Lower lobe of right lung (tissue), 2 donors: ENCODE data around the gene ALG9. TPM values are rescaled to one million over a fixed set of nuclear protein-coding genes. Genes with fewer than 3 reads are reported as not detected.
A peak's percentile ranks its signal among the peaks of the same experiment; 100 is the strongest.

Source experiments
- ATAC-seq, 2 donors: fragments of 200-7000 bp; cut with Tn5 transposase; one replicate each; pipeline ENCODE4 v1.9.1; 2020 to 2022; ENCODE audit warnings: mild to moderate bottlenecking in 2 of 2, moderate library complexity in 2 of 2
- DNase-seq: peaks from one replicate; pipeline ENCODE4 v3.0.0-alpha.2; 2020
- H3K27ac ChIP-seq: fragments of 200-600 bp; one replicate; pipeline ENCODE4 v1.8.0; 2022
- H3K27me3 ChIP-seq: fragments of 200-600 bp; one replicate; pipeline ENCODE4 v1.8.0; 2022; ENCODE audit warnings: low read depth
- H3K36me3 ChIP-seq: fragments of 200-600 bp; one replicate; pipeline ENCODE4 v1.8.0; 2022; ENCODE audit warnings: mild to moderate bottlenecking
- H3K4me1 ChIP-seq: fragments of 200-600 bp; one replicate; pipeline ENCODE4 v1.8.0; 2022
- H3K4me3 ChIP-seq: fragments of 200-600 bp; one replicate; pipeline ENCODE4 v1.8.0; 2022; ENCODE audit warnings: mild to moderate bottlenecking
- H3K9me3 ChIP-seq: fragments of 200-600 bp; one replicate; pipeline ENCODE4 v1.8.0; 2022
- intact Hi-C: fragments of 100-400 bp; cut with DNase I; formaldehyde crosslinking; loops from one replicate; pipeline ENCODE4 v1.11.0; 2022
- total RNA-seq: library from RNA; stranded (reverse); fragmentation: NEBNext Ultra II Directional; extraction: Animal tissue kit (Norgen Biotek cat#: 25700); gene quantifications from one replicate; pipeline ENCODE4 v1.2.1, GENCODE V29; 2021
- TF ChIP-seq, protein P1 (sequence below): fragments of 200-600 bp; IDR thresholded peaks from one replicate; pipeline ENCODE4 v1.8.0; 2022; ENCODE audit warnings: antibody characterized with exemption, mild to moderate bottlenecking
- donor health status: DM: no; HTN: yes; CAD: no; lungs with severe emphysema.

The ALG9 gene
- total RNA-seq, 1 donor from 2014 or later, result 25.5 TPM

DNA sequence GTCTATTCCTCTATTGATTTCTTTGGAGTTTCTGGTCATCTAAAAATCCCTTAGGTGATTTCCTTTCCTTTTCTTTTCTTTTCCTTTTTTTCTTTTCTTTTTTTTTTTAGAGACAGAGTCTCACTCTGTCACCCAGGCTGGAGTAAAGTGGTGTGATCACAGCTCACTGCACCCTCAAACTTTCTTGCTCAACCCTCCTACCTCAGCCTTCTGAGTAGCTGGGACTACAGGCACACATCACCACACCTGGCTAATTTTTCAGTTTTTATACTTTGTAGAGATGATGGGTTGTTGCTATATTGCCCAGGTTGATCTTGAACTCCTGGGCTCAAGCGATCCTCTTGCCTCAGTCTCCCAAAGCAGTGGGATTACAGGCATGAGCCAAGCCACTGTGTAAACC lies 45.4 kb upstream of the ALG9 start:
- intact Hi-C loops, result no loop called here
- no peaks in the 10 kb centered on the region for H3K36me3 ChIP-seq
- H3K4me3 ChIP-seq, result no peak overlapping the region
- peaks cover 4% of the 10 kb centered on the region for H3K4me1 ChIP-seq
- TF ChIP-seq, protein P1, sequence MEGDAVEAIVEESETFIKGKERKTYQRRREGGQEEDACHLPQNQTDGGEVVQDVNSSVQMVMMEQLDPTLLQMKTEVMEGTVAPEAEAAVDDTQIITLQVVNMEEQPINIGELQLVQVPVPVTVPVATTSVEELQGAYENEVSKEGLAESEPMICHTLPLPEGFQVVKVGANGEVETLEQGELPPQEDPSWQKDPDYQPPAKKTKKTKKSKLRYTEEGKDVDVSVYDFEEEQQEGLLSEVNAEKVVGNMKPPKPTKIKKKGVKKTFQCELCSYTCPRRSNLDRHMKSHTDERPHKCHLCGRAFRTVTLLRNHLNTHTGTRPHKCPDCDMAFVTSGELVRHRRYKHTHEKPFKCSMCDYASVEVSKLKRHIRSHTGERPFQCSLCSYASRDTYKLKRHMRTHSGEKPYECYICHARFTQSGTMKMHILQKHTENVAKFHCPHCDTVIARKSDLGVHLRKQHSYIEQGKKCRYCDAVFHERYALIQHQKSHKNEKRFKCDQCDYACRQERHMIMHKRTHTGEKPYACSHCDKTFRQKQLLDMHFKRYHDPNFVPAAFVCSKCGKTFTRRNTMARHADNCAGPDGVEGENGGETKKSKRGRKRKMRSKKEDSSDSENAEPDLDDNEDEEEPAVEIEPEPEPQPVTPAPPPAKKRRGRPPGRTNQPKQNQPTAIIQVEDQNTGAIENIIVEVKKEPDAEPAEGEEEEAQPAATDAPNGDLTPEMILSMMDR, result no peak
- peaks cover 12% of the 10 kb centered on the region for H3K27me3 ChIP-seq
- no peak for ATAC-seq
- H3K9me3 ChIP-seq, result no peaks in the 10 kb centered on the region
- no peak for DNase-seq
- no peak overlapping the region for H3K27ac ChIP-seq

GRCh38 chr11:111913997-111914396 lies 42.6 kb upstream of the ALG9 start:
- Histone ChIP-seq H3K4me3 (peak overlapping the region; percentile 59), H3K27ac (peak overlapping the region; percentile 83), H3K4me1 (peaks cover 11% of the 10 kb centered on the region), H3K27me3 (peaks cover 14% of the 10 kb centered on the region), H3K9me3 (no peaks in the 10 kb centered on the region), H3K36me3 (no peaks in the 10 kb centered on the region)
- intact Hi-C loops, result no loop called here
- DNase-seq, result no peak
- ATAC-seq, result no peak
- TF ChIP-seq, protein P1, result no peak

DNA sequence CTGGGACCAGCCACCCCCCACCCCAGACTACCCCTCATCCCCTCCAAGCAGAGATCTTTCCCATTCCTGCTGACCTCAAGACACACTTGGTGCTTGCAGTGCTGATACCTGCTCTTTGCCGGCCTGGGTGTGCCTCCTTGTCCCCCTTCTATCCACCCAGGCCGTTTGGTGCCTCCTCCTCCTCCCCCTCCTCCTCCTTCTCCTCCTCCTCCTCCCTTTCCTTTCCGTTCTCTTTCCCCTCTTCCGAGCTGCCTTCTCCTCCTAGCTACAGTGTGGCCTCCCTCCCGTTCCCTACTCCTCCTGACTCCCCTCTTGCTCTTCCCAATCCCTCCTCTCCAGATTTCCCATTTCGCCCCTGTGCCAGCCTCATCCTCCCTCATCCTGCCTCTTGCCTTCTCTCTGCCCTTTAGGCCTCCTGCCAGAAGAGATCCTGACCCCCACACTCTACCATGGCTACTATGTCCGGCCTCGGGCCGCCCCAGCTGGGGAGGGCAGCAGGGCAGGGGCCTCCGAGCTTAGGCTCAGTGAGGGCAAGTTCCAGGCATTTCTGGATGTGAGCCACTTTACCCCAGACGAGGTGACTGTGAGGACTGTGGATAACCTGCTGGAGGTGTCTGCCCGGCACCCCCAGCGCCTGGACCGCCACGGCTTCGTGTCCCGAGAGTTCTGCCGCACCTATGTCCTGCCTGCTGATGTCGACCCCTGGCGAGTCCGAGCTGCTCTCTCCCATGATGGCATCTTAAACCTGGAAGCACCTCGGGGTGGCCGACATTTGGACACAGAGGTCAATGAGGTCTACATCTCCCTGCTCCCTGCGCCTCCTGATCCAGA lies 41.9 kb upstream of the ALG9 start:
- H3K27ac ChIP-seq, result peak overlapping the region; percentile 83
- DNase-seq (no peak), ATAC-seq (no peak)
- intact Hi-C loops, result no loop called here
- H3K4me3 ChIP-seq, result peak overlapping the region; percentile 59
- peaks cover 7% of the 10 kb centered on the region for H3K36me3 ChIP-seq
- TF ChIP-seq, protein P1, result no peak
- H3K9me3 ChIP-seq, result no peaks in the 10 kb centered on the region
- peaks cover 14% of the 10 kb centered on the region for H3K27me3 ChIP-seq
- H3K4me1 ChIP-seq, result peaks cover 11% of the 10 kb centered on the region

GRCh38 chr11:111912535-111912934 lies 41.2 kb upstream of the ALG9 start, which contains the start of gene HSPB2:
TSS of gene HSPB2 (plus strand) at chr11:111912734. CDS start at chr11:111912830, 96 bp downstream.
- Histone ChIP-seq H3K27me3 (peaks cover 14% of the 10 kb centered on the region), H3K27ac (peak within 1 kb of the TSS; percentile 83), H3K9me3 (no peaks in the 10 kb centered on the region), H3K36me3 (peaks cover 9% of the 10 kb centered on the region), H3K4me1 (peaks cover 11% of the 10 kb centered on the region), H3K4me3 (peak within 1 kb of the TSS; percentile 59)
- TF ChIP-seq, protein P1, result no peak
- ATAC-seq (peak in 1 of 2 donors; percentile 20), DNase-seq (no peak)
- intact Hi-C loops, result no loop called here

DNA sequence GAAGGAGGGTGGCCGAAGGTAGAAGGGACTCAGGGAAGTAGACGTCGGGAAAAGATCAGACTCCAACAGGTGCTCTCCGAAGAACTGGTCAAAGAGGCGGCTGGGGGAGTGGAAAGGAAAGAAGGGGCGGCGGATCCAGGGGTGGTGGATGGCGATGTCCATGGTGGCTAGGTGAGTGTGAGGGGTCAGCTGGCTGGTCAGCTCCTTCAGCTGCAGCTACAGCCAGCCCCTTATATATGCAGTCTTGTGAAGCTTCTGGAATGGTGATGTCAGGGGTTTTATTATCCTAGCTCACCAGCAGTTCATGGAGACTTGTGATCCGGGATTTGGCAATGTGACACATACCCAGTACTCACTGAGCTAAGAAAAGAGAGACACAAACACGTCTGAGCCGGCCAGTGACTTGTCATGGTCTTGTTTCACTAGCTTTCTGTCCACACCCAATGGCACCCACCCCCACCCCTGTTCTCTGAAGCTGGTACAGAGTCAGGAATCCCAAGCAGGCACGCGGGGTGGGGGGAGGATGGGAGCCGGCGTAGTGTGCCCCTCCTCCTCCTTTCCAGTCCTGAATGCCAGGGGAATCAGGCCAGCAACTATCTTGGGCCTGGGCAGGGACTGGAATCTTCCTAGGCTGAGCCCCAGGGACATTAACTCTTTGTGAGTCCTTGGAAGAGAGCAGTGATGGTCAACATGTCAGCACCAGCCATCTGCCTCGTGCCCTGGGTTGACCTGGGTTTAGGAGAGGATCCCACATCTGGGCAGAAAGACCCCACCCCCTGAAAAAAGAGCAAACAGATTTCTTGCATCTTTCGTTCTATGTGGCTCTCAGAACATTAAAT lies 40.4 kb upstream of the ALG9 start, which contains the start of gene CRYAB:
CRYAB (minus strand) TSS at position 208 of the 839 bp plus-strand sequence; CDS start at position 162, 46 bp downstream.
- H3K4me3 ChIP-seq, result peak within 1 kb of the TSS; percentile 59
- peak; percentile 90 to 91 for ATAC-seq
- H3K27me3 ChIP-seq, result peaks cover 14% of the 10 kb centered on the region
- peak within 1 kb of the TSS; percentile 83 for H3K27ac ChIP-seq
- H3K4me1 ChIP-seq, result peaks cover 11% of the 10 kb centered on the region
- no peaks in the 10 kb centered on the region for H3K9me3 ChIP-seq
- intact Hi-C loops, result no loop called here
- DNase-seq, result peak; percentile 78
- TF ChIP-seq, protein P1, result no peak
- H3K36me3 ChIP-seq, result peaks cover 9% of the 10 kb centered on the region
